ENCODE data around the gene ATG7.

The ATG7 gene

DNA sequence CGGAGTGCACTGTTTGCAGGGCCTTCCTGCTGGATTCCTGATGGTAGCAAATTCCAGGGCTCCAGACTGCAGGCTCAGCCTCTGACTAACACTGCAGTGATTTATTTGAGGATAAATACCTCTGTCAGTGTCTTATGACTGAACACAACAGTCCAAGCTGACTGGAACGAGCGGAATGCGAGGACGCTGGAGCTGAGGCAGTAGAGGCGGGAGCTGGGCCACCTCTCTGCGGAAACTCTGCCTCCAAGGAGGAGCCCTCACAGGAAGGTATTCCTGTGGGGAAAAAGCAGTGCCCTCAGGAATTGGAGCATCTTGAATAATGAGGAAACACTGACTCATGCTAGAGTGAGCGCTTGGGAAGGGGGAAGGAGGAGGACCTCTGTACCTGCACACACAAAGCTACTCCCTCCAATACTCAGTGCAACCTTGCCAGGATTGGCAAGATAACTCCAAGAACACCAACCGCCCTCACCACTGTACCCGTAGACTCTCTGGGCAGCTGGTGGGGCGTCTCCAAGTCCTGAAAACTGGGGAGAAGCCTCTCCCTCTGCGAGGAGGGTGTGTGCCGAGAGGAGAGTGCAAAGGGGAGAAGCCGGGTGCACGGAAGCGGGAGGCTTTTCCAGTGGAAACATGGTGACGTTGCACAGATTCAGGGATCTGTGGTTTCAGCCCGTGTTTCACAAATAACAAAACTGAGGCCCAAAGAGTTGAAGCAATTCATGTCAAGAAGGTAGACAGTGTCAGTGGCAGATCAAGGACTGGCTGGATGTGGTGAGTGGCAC is 328.5 kb downstream of the ATG7 start:
- TF ChIP-seq, protein P1, sequence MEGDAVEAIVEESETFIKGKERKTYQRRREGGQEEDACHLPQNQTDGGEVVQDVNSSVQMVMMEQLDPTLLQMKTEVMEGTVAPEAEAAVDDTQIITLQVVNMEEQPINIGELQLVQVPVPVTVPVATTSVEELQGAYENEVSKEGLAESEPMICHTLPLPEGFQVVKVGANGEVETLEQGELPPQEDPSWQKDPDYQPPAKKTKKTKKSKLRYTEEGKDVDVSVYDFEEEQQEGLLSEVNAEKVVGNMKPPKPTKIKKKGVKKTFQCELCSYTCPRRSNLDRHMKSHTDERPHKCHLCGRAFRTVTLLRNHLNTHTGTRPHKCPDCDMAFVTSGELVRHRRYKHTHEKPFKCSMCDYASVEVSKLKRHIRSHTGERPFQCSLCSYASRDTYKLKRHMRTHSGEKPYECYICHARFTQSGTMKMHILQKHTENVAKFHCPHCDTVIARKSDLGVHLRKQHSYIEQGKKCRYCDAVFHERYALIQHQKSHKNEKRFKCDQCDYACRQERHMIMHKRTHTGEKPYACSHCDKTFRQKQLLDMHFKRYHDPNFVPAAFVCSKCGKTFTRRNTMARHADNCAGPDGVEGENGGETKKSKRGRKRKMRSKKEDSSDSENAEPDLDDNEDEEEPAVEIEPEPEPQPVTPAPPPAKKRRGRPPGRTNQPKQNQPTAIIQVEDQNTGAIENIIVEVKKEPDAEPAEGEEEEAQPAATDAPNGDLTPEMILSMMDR (IDR thresholded peaks at IDR 0.05; ENCODE audit: low read length, missing control alignments) = no peak
- H3K4me3 ChIP-seq (replicated peaks; ENCODE audit: low read depth, low read length) = no peak overlapping the region
- DNase-seq (ENCODE audit: low read depth) = peak; percentile 99

DNA sequence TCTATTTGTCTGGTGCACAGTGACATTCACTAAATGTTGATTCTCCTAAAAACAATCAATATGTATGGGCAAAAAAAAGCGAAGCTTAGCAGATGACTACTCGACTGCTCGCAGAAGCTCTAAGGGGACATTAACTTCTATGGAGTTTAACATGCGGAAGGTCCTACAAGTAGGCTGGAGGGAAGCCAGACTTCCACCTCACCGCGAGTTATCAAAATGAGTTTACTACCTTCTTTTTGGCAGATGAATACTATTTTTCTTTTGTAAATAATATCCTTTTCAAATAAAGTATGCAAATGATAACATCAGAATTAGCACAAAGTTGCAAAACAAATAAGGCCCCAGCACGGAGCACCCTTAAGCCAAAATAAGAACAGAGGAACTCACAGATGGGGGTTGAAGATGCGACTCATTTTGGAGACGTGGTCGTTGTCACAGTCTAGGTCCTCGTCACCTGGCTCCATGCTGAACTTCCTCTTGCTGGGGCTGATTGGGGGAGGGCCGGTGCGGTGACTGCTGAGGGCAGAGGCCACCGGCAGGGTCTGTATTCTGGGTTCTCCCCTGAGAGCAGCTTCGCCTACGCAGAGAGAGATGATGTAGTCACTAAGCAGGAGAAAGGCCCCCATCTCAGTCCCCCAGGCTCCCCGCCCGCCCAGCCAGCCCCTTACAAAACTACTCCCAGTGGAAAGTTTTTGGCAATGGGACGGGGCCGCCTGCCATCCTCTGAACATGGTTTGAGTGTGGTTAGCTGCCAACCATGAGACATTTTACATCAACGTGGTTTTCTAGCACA is 329.4 kb downstream of the ATG7 start:
- peak; percentile 60 for DNase-seq (ENCODE audit: low read depth)

DNA sequence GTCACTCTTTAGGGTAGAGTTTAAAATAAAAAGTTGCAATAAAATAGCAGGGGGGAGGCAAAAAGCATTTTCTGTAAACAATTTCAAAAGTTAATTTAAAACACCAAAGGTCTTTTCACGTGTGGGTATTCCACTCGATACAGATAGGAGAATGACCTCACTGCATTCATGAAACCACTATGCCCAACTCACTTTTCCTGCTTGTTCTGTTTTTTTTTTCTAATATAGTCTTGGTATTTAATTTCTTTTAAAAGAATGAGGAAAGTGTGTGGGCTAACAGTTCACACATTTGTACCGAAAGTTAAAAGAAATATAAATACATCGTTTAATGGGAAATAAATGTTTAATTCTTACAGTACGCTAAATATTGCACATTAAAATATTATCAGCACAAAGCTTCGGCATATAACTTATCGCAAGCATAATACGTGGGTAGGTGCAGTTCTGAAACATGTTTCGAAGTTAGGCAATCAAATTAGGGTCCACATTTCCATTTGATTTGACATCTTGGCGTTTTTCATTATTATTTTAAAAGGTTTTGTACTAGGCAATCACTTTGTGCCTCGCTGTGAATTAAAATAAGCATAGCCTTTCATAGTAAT is 330.1 kb downstream of the ATG7 start:
- TF ChIP-seq, protein P1 (IDR thresholded peaks at IDR 0.05; ENCODE audit: low read length, missing control alignments) = no peak
- H3K4me3 ChIP-seq (replicated peaks; ENCODE audit: low read depth, low read length) = no peak overlapping the region
- no peak for DNase-seq (ENCODE audit: low read depth)

More for the DNA sequence above, 329.4 kb downstream of the ATG7 start:
- TF ChIP-seq, protein P1 (IDR thresholded peaks at IDR 0.05; ENCODE audit: low read length, missing control alignments) = no peak
- no peak overlapping the region for H3K4me3 ChIP-seq (replicated peaks; ENCODE audit: low read depth, low read length)

DNA sequence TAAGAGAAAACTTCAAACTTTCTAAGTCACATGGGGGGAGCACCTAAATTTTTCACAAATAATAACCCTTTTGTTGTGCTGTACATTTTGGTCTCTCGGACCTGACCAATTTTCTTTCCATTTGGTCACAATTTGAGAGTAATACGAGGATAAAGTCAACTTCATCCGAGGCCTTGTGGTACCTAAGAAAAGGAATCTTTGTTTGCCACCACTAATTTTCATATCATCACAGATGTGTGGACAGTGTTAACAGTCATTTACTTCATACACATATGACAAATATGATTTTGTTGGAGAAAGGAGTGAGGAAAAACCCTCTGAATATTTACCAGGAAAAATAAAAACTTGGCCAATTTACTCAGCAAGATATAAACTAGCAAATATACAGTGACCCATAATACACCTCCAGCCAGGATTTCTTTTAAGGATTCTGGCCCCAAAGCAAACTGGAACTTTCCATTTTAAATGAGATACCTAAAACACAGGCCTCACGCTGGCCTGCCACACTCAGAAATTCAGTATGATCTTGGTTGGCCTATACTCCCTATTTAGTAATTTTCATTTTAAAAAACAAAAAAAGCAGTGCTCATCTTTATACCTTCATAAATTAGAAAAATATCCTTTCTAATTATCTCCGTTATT is 330.8 kb downstream of the ATG7 start:
- no peak overlapping the region for H3K4me3 ChIP-seq (replicated peaks; ENCODE audit: low read depth, low read length)
- TF ChIP-seq, protein P1 (IDR thresholded peaks at IDR 0.05; ENCODE audit: low read length, missing control alignments) = no peak
- no peak for DNase-seq (ENCODE audit: low read depth)

DNA sequence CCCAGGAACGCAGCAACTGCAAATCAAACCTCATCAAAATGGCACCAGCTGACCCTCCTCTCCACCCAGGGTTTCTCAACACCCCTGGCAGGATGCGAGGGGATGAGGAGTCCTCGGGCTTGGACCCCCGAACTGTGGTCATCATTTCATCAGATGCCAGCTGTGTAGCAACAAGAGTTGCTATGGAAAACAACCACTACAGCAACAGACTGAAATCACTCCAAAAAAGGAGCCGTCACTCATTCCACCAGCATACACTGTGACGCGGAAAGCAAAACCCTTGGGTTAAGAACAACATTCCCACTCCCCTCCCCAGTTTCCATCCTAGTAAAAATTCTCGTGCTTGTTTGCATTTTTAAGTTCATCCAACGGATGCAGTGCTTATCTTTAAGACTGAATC is 331.4 kb downstream of the ATG7 start:
- peak; percentile 96 for DNase-seq (ENCODE audit: low read depth)
- no peak overlapping the region for H3K4me3 ChIP-seq (replicated peaks; ENCODE audit: low read depth, low read length)
- TF ChIP-seq, protein P1 (IDR thresholded peaks at IDR 0.05; ENCODE audit: low read length, missing control alignments) = no peak

DNA sequence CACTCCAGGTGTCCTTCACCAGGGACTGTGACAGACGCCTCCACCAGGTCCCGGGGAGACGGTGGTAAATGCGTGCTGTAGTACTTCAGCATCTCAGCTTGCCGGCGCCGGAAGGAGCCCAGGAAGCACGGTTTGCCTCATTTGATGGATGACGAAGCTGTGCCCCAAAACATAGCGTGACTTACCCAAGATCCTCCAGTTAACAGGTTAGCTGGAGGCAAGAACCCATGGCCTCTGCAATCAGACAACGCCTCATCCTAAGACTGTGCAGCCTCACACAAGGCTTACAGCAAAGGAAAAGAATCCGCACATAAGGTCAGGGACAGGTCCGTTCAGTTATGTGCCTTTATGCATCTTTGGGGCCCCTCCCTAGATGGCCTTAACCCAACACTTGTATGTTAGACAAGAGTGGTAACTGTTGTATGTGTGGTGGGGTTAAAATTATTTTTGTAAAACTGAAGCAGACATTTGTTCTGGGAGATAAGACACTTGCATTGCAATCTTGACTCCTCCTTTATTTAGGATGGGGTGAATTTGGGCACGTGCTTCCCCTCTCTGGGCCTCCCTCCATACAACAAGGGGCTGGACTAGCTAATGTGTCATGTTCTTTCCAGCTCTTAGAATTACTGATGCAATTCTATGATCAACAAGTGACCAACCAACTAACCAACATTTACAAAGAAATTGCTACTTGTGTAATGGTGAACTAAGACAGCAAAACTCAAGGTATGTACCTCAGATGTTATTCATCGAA is 332.1 kb downstream of the ATG7 start:
- no peak overlapping the region for H3K4me3 ChIP-seq (replicated peaks; ENCODE audit: low read depth, low read length)
- TF ChIP-seq, protein P1 (IDR thresholded peaks at IDR 0.05; ENCODE audit: low read length, missing control alignments) = no peak
- DNase-seq (ENCODE audit: low read depth) = peak; percentile 80

Measured in fibroblast of pulmonary artery (primary cell).